ENCODE measurements around the gene ITPK1.

ITPK1 gene

DNA sequence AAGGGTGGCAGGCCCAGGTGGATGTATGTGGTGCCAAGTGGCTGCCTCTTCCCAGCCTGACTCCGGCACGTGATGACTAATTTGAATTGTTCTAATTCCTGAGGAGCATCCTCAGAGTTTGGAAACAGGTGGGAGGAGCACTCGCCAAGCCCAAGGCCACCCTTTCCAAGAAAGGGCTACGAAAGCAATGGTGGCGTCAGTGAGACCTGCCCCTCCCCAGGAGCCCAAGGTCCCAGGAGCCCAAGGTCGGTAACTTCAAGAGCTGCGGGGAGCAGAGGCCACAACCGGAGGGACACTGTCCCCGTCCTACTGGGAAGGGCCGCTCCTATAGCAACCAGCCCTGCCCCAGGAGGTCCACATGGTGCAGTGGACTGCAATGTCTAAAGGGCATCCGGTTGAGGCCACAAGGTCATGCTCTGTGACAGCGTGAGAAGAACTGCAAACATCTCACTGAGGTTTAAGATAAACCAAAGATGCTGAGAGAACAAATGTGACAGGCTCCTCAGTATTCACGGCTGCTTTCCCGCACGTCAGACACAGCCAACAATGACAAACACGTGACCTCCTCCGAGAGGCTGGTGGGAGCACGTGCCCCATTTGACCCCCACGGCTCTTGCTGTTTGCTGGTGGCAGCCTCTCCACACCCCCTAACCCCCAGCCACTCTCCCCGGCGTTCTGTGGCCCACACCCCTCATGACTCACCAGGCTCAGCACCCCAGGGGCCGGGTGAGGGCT, 79.6 kb downstream of the ITPK1 start:
- Histone ChIP-seq H3K9ac (ENCODE audit: low read length) (no peak overlapping the region), H3K4me2 (ENCODE audit: low read depth, low read length) (no peak overlapping the region), H3K9me3 (replicated peaks; ENCODE audit: insufficient read depth, low read length) (no peaks in the 10 kb centered on the region), H3K4me3 (ENCODE audit: low read length) (no peak overlapping the region), H3K9me2 (replicated peaks; ENCODE audit: insufficient read depth, low read length) (no peaks in the 10 kb centered on the region), H3F3A (ENCODE audit: insufficient read depth, low read length) (no peaks in the 10 kb centered on the region), H3K27ac (ENCODE audit: low read length) (no peak overlapping the region), H3K4me1 (ENCODE audit: low read length) (no peaks in the 10 kb centered on the region), H4K20me1 (ENCODE audit: insufficient read depth, low read length) (no peaks in the 10 kb centered on the region), H3K79me2 (ENCODE audit: low read length) (no peaks in the 10 kb centered on the region), H3K36me3 (replicated peaks; ENCODE audit: insufficient read depth, low read length) (no peaks in the 10 kb centered on the region), H2AFZ (ENCODE audit: low read length) (no peak overlapping the region), H3K27me3 (replicated peaks; ENCODE audit: insufficient read depth, low read length) (no peaks in the 10 kb centered on the region)
- no peak for TF ChIP-seq CTCF (IDR thresholded peaks at IDR 0.05; ENCODE audit: low read length)
- TF ChIP-seq EZH2 (optimal IDR thresholded peaks at IDR 0.05; ENCODE audit: low read depth, low read length) = no peak
- no peak for TF ChIP-seq EZH2phosphoT487 (IDR thresholded peaks at IDR 0.05; ENCODE audit: low read length)
- DNase-seq = no peak

GRCh38 chr14:93035585-93035916, 80.2 kb downstream of the ITPK1 start:
- H3K9me2 ChIP-seq (replicated peaks; ENCODE audit: insufficient read depth, low read length) = no peaks in the 10 kb centered on the region
- H3K27ac ChIP-seq (ENCODE audit: low read length) = no peak overlapping the region
- H3K36me3 ChIP-seq (replicated peaks; ENCODE audit: insufficient read depth, low read length) = no peaks in the 10 kb centered on the region
- no peak overlapping the region for H3K4me2 ChIP-seq (ENCODE audit: low read depth, low read length)
- no peak overlapping the region for H3K9ac ChIP-seq (ENCODE audit: low read length)
- no peaks in the 10 kb centered on the region for H4K20me1 ChIP-seq (ENCODE audit: insufficient read depth, low read length)
- H3K4me3 ChIP-seq (ENCODE audit: low read length) = no peak overlapping the region
- no peaks in the 10 kb centered on the region for H3F3A ChIP-seq (ENCODE audit: insufficient read depth, low read length)
- no peaks in the 10 kb centered on the region for H3K4me1 ChIP-seq (ENCODE audit: low read length)
- DNase-seq = no peak
- no peaks in the 10 kb centered on the region for H3K79me2 ChIP-seq (ENCODE audit: low read length)
- H3K9me3 ChIP-seq (replicated peaks; ENCODE audit: insufficient read depth, low read length) = no peaks in the 10 kb centered on the region
- no peaks in the 10 kb centered on the region for H3K27me3 ChIP-seq (replicated peaks; ENCODE audit: insufficient read depth, low read length)
- H2AFZ ChIP-seq (ENCODE audit: low read length) = no peak overlapping the region
- TF ChIP-seq EZH2 (optimal IDR thresholded peaks at IDR 0.05; ENCODE audit: low read depth, low read length) = no peak
- TF ChIP-seq EZH2phosphoT487 (IDR thresholded peaks at IDR 0.05; ENCODE audit: low read length) = no peak
- TF ChIP-seq CTCF (IDR thresholded peaks at IDR 0.05; ENCODE audit: low read length) = no peak

- Histone ChIP-seq H3K79me2 (ENCODE audit: low read length) (no peaks in the 10 kb centered on the region), H3K27ac (ENCODE audit: low read length) (no peak overlapping the region), H4K20me1 (ENCODE audit: insufficient read depth, low read length) (no peaks in the 10 kb centered on the region), H3K9me3 (replicated peaks; ENCODE audit: insufficient read depth, low read length) (no peaks in the 10 kb centered on the region), H3K4me2 (ENCODE audit: low read depth, low read length) (no peak overlapping the region), H3K4me1 (ENCODE audit: low read length) (no peaks in the 10 kb centered on the region), H3K9me2 (replicated peaks; ENCODE audit: insufficient read depth, low read length) (no peaks in the 10 kb centered on the region), H2AFZ (ENCODE audit: low read length) (no peak overlapping the region), H3K9ac (ENCODE audit: low read length) (no peak overlapping the region), H3K27me3 (replicated peaks; ENCODE audit: insufficient read depth, low read length) (no peaks in the 10 kb centered on the region), H3K4me3 (ENCODE audit: low read length) (no peak overlapping the region), H3K36me3 (replicated peaks; ENCODE audit: insufficient read depth, low read length) (no peaks in the 10 kb centered on the region), H3F3A (ENCODE audit: insufficient read depth, low read length) (no peaks in the 10 kb centered on the region)
- no peak for DNase-seq
- no peak for TF ChIP-seq CTCF (IDR thresholded peaks at IDR 0.05; ENCODE audit: low read length)
- TF ChIP-seq EZH2phosphoT487 (IDR thresholded peaks at IDR 0.05; ENCODE audit: low read length) = no peak
- no peak for TF ChIP-seq EZH2 (optimal IDR thresholded peaks at IDR 0.05; ENCODE audit: low read depth, low read length)
These were observed 81.1 kb downstream of the ITPK1 start for GRCh38 chr14:93034671-93034994.
